BLaER1 (cell line): Measurements from ENCODE around the gene NUDT4.
"Not testable (repeated sequence)": the region's sequence is repeated elsewhere in the genome, so short reads cannot be mapped to it uniquely, and the experiment has no call there.

Experiments used
- H3K27ac ChIP-seq: shearing (Covaris generic); formaldehyde crosslinking; 2 replicates; pipeline ENCODE4 v1.8.1; 2022
- H3K27me3 ChIP-seq: shearing (Covaris generic); formaldehyde crosslinking; 2 replicates; pipeline ENCODE4 v1.8.1; 2022
- H3K36me3 ChIP-seq: shearing (Covaris generic); formaldehyde crosslinking; 2 replicates; pipeline ENCODE4 v1.8.1; 2022
- H3K4me1 ChIP-seq: shearing (Covaris generic); formaldehyde crosslinking; 2 replicates; pipeline ENCODE4 v1.8.1; 2022
- H3K4me2 ChIP-seq: shearing (Covaris generic); formaldehyde crosslinking; 2 replicates; pipeline ENCODE4 v1.8.1; 2022
- H3K4me3 ChIP-seq: shearing (Covaris generic); formaldehyde crosslinking; 2 replicates; pipeline ENCODE4 v1.8.1; 2022
- H3K9ac ChIP-seq: shearing (Covaris generic); formaldehyde crosslinking; 2 replicates; pipeline ENCODE4 v1.8.1; 2022
- H3K9me3 ChIP-seq: shearing (Covaris generic); formaldehyde crosslinking; 2 replicates; pipeline ENCODE4 v1.8.1; 2022
- H4K20me1 ChIP-seq: shearing (Covaris generic); formaldehyde crosslinking; 2 replicates; pipeline ENCODE4 v1.8.1; 2022
- Cebpa-rat ChIP-seq: shearing (Covaris generic); IDR thresholded peaks from 2 replicates; pipeline ENCODE4 v1.8.1; 2022

Gene NUDT4

GRCh38 chr12:93393425-93393824, 15.7 kb downstream of the NUDT4 start:
- H4K20me1 ChIP-seq, result peaks cover 90% of the 10 kb centered on the region
- H3K27me3 ChIP-seq, result no peaks in the 10 kb centered on the region
- H3K4me1 ChIP-seq, result peaks cover 26% of the 10 kb centered on the region
- H3K36me3 ChIP-seq, result peaks cover 41% of the 10 kb centered on the region
- H3K4me3 ChIP-seq, result no peak overlapping the region
- no peaks in the 10 kb centered on the region for H3K9me3 ChIP-seq
- no peak overlapping the region for H3K27ac ChIP-seq
- no peak overlapping the region for H3K4me2 ChIP-seq
- no peak for TF ChIP-seq Cebpa-rat
- H3K9ac ChIP-seq, result no peak overlapping the region

GRCh38 chr12:93397412-93397811, 19.7 kb downstream of the NUDT4 start:
- TF ChIP-seq Cebpa-rat, result no peak
- Histone ChIP-seq H3K4me3 (no peak overlapping the region), H3K9me3 (no peaks in the 10 kb centered on the region), H3K36me3 (peaks cover 41% of the 10 kb centered on the region), H3K4me2 (no peak overlapping the region), H3K27me3 (no peaks in the 10 kb centered on the region), H4K20me1 (peaks cover 54% of the 10 kb centered on the region), H3K9ac (no peak overlapping the region), H3K4me1 (no peaks in the 10 kb centered on the region), H3K27ac (no peak overlapping the region)

GRCh38 chr12:93399183-93399863, 21.6 kb downstream of the NUDT4 start:
- not testable (repeated sequence) for H3K9ac ChIP-seq, H3K27me3 ChIP-seq, H3K4me3 ChIP-seq, H3K4me1 ChIP-seq, H3K27ac ChIP-seq, H3K9me3 ChIP-seq, H3K4me2 ChIP-seq
- Histone ChIP-seq H3K36me3 (peaks cover 60% of the 10 kb centered on the region), H4K20me1 (peaks cover 43% of the 10 kb centered on the region)

- H3K36me3 ChIP-seq, result peaks cover 53% of the 10 kb centered on the region
Observed at GRCh38 chr12:93402333-93403311, 24.9 kb downstream of the NUDT4 start.

GRCh38 chr12:93403988-93404803, 26.5 kb downstream of the NUDT4 start:
- H4K20me1 ChIP-seq, result peaks cover 28% of the 10 kb centered on the region
- H3K4me3 ChIP-seq, result no peak overlapping the region
- H3K36me3 ChIP-seq, result peaks cover 48% of the 10 kb centered on the region
- no peaks in the 10 kb centered on the region for H3K9me3 ChIP-seq
- no peaks in the 10 kb centered on the region for H3K4me1 ChIP-seq
- TF ChIP-seq Cebpa-rat, result no peak
- H3K27me3 ChIP-seq, result no peaks in the 10 kb centered on the region
- no peak overlapping the region for H3K9ac ChIP-seq
- H3K27ac ChIP-seq, result no peak overlapping the region
- no peak overlapping the region for H3K4me2 ChIP-seq

More at GRCh38 chr12:93402333-93403311, 24.9 kb downstream of the NUDT4 start:
- Histone ChIP-seq H3K9ac (no peak overlapping the region), H3K27me3 (no peaks in the 10 kb centered on the region), H3K4me3 (no peak overlapping the region), H3K4me1 (no peaks in the 10 kb centered on the region), H3K9me3 (no peaks in the 10 kb centered on the region), H4K20me1 (peaks cover 22% of the 10 kb centered on the region), H3K27ac (no peak overlapping the region), H3K4me2 (no peak overlapping the region)
- no peak for TF ChIP-seq Cebpa-rat

- Histone ChIP-seq H3K9ac (no peak overlapping the region), H4K20me1 (peaks cover 38% of the 10 kb centered on the region), H3K27me3 (no peaks in the 10 kb centered on the region), H3K4me3 (no peak overlapping the region), H3K36me3 (peaks cover 59% of the 10 kb centered on the region), H3K4me1 (no peaks in the 10 kb centered on the region), H3K9me3 (no peaks in the 10 kb centered on the region), H3K4me2 (no peak overlapping the region), H3K27ac (no peak overlapping the region)
- TF ChIP-seq Cebpa-rat, result no peak
Observed at GRCh38 chr12:93404961-93405849, 27.5 kb downstream of the NUDT4 start.

GRCh38 chr12:93407054-93407962, 29.6 kb downstream of the NUDT4 start:
- H4K20me1 ChIP-seq, result peaks cover 58% of the 10 kb centered on the region
- TF ChIP-seq Cebpa-rat, result no peak
- H3K9ac ChIP-seq, result no peak overlapping the region
- H3K9me3 ChIP-seq, result no peaks in the 10 kb centered on the region
- H3K27ac ChIP-seq, result no peak overlapping the region
- H3K4me2 ChIP-seq, result no peak overlapping the region
- no peaks in the 10 kb centered on the region for H3K27me3 ChIP-seq
- H3K4me1 ChIP-seq, result no peaks in the 10 kb centered on the region
- no peak overlapping the region for H3K4me3 ChIP-seq
- H3K36me3 ChIP-seq, result peaks cover 72% of the 10 kb centered on the region

GRCh38 chr12:93407963-93408283, 30.2 kb downstream of the NUDT4 start:
- TF ChIP-seq Cebpa-rat, result no peak
- no peaks in the 10 kb centered on the region for H3K27me3 ChIP-seq
- no peak overlapping the region for H3K27ac ChIP-seq
- no peaks in the 10 kb centered on the region for H3K9me3 ChIP-seq
- no peak overlapping the region for H3K4me2 ChIP-seq
- no peaks in the 10 kb centered on the region for H3K4me1 ChIP-seq
- no peak overlapping the region for H3K4me3 ChIP-seq
- H3K9ac ChIP-seq, result no peak overlapping the region
- H4K20me1 ChIP-seq, result peaks cover 60% of the 10 kb centered on the region
- peaks cover 67% of the 10 kb centered on the region for H3K36me3 ChIP-seq
